Inflammatory macrophage treated with lipopolysaccharide for 1 hour (primary cell): Measurements from ENCODE around the gene IL22RA1.

Experiments
- DNase-seq, 2 donors: peaks; one replicate each; pipeline ENCODE4 v3.0.0-alpha.2; 2020 to 2022

IL22RA1 gene

GRCh38 chr1:24164004-24164403 is 21.1 kb upstream of the IL22RA1 start:
- DNase-seq = no peak

DNA sequence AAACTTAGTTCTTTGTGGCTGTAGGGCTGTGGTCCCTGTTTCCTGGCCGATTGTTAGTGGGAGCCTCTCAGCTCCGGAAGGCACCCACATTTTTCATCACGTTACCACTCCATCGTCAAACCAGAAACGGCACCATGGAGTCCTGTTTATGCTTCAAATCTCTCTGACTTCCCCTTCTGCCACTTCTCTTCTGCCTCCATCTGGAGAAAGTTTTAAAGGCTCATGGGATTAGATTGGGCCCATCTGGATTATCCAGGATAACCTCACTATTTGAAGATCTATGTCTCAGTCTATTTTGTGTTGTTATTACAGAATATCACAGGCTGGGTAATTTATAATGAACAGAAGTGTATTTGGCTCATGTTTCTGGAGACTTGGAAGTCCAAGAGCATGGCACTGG is 19.3 kb upstream of the IL22RA1 start:
- DNase-seq = no peak

- DNase-seq = no peak
These were observed 18.3 kb upstream of the IL22RA1 start for GRCh38 chr1:24161270-24161669.

DNA sequence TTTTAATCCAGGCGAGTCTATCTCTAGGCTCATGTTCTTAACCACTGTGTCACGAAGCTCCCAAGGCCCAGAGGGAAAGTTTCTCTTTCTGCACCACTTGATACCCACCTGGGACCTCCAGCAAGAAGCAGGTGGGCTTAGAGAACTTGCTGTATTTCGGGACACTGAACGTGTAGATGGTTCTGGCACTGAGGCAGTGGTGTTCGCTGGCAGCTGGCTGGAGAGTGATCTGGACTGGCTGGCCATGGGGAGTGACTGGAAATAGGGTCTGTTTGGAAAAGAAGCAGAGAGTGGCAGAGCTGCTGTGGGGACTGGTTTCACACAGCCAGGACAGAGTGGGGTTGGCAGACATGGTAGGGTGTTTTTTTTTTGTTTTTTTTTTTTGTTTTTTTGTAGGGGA is 16.4 kb upstream of the IL22RA1 start:
- DNase-seq = no peak

GRCh38 chr1:24157918-24158481 is 15.1 kb upstream of the IL22RA1 start:
- peak in 1 of 2 donors; percentile 4 for DNase-seq

- DNase-seq = no peak
These were observed 13.8 kb upstream of the IL22RA1 start for GRCh38 chr1:24156542-24157260.

DNA sequence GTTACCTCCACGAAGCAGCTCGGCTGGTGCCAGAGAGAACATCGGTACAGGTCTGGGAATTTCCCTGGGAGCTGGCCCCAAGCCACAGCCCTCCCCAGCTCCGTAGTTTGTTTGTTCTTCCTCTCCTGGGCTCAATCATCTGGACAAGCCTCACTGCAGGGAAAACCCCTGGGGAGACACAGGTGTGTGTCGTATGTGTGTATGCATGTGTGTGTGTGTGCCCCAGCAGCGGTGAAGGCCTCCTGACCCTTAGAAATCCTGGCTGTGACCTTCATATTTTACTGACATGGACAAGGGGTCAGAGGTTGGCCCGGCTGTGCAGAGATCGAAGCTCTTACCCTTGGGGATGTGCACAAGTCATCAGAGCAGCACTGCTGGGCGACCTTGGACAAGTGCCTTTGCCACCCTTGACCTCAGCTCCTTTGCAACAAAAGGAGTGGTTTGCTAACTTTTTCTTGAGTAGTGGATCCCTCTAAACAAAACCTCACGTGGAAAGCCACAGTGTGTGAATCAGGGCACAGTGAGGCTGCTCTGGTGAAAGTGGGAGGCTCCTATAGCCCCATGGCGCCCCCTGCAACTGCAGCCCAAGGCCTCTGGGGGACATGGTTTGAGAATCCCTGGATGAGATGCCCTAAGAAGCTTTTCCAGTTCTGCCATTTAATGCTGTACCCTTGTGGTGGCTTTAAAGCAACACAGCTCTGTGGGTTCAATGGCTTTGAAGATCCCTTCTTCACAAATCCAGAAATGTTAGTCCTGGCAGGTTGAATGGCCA is 12.3 kb upstream of the IL22RA1 start:
- peak in 1 of 2 donors; percentile 6 for DNase-seq

GRCh38 chr1:24154215-24154614 is 11.3 kb upstream of the IL22RA1 start:
- no peak for DNase-seq

DNA sequence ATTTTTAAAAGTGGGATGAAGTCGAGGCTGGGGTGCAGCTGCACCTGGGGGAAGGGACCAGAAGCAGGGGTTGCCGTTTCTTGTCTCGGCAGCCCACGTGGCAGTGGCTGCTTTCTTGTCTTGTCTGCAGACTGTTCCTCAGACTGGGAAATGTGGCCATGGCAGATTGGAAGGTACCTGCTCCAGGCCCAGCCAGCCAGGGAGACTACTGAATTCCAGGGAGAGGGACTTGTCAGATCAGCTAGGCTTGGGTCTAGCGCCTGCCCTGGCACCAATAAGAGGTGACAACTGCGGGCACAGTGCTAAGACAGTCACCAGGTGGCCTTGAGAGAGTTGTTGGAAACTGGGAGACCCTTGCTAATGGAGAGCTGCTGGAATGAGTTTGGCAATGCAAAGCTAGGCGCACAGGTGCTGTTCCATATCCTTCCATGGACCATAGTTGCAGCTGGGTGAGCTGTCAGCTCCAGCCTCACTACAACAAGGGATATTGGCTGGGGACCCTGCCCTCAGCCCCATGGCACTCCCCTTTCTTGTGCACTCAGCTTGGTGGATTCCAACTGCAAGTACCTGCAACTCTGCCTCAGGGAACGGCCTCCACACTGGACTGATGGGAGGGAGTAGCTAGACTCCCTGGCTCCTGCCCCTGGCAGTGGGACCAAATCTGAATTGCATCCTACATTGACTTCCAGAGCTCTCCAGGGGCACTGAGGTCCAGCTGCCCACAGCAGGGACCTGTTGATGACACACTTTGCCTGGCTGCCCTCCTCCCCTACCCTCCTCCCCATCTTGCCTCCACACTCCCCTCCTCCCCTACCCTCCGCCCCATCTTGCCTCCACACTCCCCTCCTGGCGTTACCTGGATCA is 9.9 kb upstream of the IL22RA1 start:
- no peak for DNase-seq

GRCh38 chr1:24151175-24151533 is 8.2 kb upstream of the IL22RA1 start:
- DNase-seq = no peak

DNA sequence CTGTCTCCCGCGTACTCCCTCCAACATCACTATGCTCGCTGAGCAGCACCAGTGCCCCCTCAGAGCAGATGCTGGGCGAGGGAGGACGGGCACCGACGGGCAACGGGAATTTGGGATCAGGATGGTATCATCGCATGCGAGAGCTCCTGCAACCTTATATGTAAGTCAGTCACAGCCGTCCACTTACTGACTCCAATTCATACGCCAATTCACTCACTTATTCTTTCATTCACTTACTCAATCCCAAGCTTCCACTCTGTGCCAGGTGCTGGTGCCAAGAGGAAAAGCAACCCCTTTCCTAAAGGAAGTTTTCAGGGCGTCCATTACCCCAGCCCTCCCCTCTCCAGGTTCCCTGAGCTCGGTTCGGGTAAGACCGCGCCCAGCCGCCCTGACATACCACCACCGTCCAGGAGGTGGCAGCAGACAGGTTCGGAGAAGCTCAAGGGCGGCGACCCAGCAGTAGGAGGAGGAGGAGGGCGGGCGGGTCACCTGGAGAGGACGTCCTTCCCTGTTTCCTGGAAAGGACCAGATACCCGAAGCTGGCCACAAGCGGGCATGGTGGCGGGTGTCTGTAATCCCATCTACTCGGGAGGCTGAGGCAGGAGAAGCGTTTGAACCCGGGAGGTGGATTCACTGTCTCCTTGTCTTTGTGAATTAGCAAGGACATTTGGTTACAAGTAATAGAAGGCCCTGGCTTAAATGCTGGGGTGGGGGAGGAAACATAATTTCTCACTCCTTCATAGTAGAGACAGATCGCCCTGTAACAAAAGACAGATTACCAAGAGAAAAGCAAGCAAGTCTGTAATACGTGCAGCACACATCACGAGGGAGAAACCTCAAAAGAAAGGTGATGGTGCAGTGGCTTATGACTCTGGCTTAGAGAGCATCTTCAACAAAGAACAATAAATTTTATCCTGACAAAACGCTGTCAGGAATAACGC is 7.6 kb upstream of the IL22RA1 start:
- DNase-seq = peak; percentile 57 to 94

DNA sequence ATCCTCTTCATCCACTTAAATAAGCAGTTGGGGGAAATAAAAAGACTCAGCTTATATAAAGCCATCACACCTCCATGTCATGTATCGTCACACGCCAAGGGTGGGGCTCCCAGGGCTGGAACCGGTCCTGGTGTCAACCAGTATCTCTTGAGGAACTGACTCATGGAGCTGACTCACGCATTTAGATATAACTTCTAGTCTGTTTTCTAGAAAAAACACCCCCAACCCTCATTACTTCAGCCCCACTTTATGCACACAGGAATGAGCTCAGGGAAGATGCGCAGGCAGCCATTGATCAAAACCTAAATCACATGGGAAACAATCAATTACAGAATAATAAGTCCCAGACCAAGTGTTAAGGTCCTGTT is 6.9 kb upstream of the IL22RA1 start:
- DNase-seq = peak; percentile 57 to 70

DNA sequence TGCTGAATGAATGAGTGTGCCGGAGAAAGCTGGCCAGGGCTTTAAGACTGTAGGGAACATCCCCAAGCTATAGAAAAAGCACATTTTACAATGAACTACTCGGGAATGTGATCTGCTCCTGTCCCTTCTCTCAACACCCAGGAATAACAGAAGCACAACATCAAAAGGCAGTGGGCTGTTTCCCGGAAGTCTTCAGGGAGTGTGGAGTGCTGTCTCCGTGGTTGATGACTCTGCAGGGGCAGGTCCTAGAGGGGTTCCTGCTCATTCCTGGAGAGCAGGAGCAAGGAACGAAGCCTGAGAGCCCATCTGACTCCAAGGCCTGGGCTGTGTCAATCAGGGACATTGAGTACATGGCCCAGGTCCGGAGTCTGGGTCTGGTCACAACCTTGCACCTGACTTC is 4.9 kb upstream of the IL22RA1 start:
- no peak for DNase-seq

DNA sequence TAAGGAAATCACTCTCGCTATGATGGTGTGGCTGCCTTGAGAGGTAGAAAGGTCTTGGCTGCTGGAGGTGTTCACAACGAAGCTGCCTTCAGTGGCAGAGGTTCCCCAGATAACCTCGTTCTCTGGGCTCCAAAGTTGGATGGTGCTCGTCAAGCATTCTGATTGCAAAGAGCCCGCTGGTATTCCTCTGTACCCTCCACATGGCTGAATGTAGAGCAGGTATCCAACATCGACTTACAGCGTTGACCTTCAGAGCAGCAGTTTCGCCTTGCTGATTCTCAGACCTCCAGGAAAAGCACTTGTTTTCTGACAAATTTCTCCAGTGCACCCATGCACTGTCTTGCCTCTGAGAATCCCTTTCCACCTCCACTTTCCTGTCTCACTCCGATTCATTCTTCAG is 4.3 kb upstream of the IL22RA1 start:
- DNase-seq = no peak

GRCh38 chr1:24141311-24141997 is 1.5 kb downstream of the IL22RA1 start:
- DNase-seq = no peak

DNA sequence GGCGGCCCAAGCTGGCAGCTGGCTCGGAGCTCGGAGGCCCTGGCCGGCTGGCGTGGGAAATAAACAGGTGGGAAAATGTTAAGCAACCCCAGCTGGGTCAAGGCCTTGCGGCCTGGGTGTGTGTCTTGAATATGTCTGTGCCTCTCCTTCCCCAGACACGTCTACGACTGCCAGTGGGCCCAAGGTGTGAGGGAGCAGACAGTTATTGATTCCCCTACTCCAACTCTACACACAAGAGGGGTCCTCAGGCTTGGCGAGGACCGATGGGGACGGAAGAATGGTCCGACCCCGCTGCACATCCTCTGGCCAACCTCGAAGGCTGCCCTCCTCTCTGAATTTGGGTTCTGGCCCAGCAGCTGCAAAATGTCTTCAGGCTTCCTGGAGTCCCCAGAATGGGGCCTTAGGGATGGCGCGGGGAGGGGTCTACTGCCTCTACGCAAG is 2.2 kb downstream of the IL22RA1 start:
- no peak for DNase-seq

DNA sequence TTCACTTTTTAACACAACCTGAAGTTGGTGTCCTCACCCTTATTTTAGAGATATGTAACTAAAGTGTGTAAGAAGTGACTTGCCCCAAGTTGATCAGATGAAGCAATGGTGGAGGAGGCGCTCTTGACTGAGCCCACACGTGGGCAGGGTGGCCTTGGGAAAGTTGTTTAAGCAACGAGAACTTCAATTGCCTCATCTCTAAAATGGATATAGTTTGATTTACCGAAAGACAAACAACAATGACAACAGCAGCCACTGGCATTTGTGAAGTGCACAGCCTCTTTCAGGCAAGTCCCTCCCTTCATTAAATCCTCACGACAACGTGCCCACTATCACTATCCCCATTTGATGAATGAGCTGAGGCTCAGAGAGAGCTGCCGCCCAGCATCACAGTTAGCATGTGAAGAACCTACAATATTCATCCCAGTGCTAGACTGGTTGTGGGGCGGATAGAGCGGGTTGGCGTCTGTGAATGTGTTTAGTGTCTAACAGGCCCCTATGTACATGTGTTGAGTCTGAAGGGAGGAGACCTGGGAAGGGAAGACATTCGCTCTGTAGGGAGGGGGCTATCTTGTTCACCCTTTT is 3.0 kb downstream of the IL22RA1 start:
- peak; percentile 38 to 85 for DNase-seq

- DNase-seq = no peak
These were observed 3.8 kb downstream of the IL22RA1 start for GRCh38 chr1:24139222-24139489.

- peak; percentile 2 to 59 for DNase-seq
These were observed 4.3 kb downstream of the IL22RA1 start for GRCh38 chr1:24138476-24139221.

DNA sequence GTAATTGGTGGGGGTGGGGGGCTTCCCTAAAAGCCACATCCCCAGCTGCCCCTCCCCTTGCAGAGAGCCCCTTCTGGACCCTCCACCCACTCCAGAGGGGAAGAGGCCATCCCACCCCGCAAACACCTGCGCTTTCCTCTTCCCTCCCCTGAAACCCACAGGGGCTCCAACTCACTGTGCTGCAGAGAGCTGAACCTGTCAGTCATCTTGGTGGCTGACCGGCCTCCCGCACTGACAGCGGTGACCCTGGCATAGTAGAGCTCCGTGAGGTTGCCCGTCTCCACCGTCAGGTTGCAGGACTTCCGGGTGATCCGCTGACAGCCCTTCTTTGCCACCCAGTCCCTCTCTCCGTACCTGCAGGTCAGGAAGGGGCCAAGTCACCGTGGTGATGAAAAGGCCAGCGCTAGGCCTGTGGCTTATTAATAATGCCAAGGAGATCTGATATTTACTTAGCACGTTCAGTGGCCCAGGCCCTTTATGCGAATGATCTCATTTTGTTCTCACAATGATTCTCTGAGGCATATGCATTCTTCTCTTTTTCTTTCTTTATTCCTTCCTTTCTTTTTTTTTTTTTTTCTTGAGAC is 5.9 kb downstream of the IL22RA1 start:
- DNase-seq = no peak
